Esophagus squamous epithelium (tissue), 5 donors: Measurements from ENCODE around the gene CDKL4. TPM values are rescaled to one million over a fixed set of nuclear protein-coding genes. Genes with fewer than 3 reads are reported as not detected.

Source experiments
- DNase-seq: peaks from one replicate; lab custom pipeline; 2025; lab: John Stamatoyannopoulos, UW
- H3K27ac ChIP-seq, 4 donors: fragments of 200-600 bp; sonication (generic); one replicate each; pipeline ENCODE4 v1.5.1; 2016 to 2019; ENCODE audit warnings: mild to moderate bottlenecking in 1 of 4
- H3K27me3 ChIP-seq, 4 donors: fragments of 200-600 bp; sonication (generic); 1 replicate in 3 of 4; 2 replicates in 1 of 4; pipeline versions ENCODE4 v1.5.1 to v1.6.0; 2017 to 2021; ENCODE audit warnings: antibody characterized with exemption in 1 of 4
- H3K36me3 ChIP-seq, 3 donors: fragments of 200-600 bp; sonication (generic); one replicate each; pipeline ENCODE4 v1.5.1; 2016 to 2019
- H3K4me1 ChIP-seq, 3 donors: fragments of 200-600 bp; sonication (generic); one replicate each; pipeline ENCODE4 v1.5.1; 2017 to 2019
- H3K4me3 ChIP-seq, 4 donors: fragments of 200-600 bp; sonication (generic); 1 replicate in 3 of 4; 2 replicates in 1 of 4; pipeline ENCODE4 v1.5.1; 2016 to 2019; ENCODE audit warnings: mild to moderate bottlenecking in 2 of 4, moderate library complexity in 1 of 4
- H3K9me3 ChIP-seq, 3 donors: fragments of 200-600 bp; sonication (generic); one replicate each; pipeline ENCODE4 v1.5.1; 2016 to 2019
- CTCF ChIP-seq, 6 experiments: fragments of 450-650 bp in 4 of 6; fragments of 200-600 bp in 2 of 6; sonication (generic) in 2 of 6; IDR thresholded peaks; one replicate each; pipeline ENCODE4 v1.5.1; 2016 to 2019; ENCODE audit warnings: antibody characterized with exemption in 6 of 6, mild to moderate bottlenecking in 4 of 6, moderate library complexity in 4 of 6
- POLR2A ChIP-seq, 4 donors: fragments of 450-650 bp; IDR thresholded peaks; one replicate each; pipeline ENCODE4 v1.6.1; 2017; ENCODE audit warnings: antibody characterized with exemption in 4 of 4, mild to moderate bottlenecking in 4 of 4, moderate library complexity in 3 of 4
- WGBS, 2 donors: methylation state at CpG; one replicate each; pipeline ENCODE4 v1.1.5; 2018; 5-methylcytosine and 5-hydroxymethylcytosine counted together
- intact Hi-C: fragments of 100-400 bp; cut with DNase I; formaldehyde crosslinking; loops from one replicate; pipeline ENCODE4 v1.15.0; 2022
- total RNA-seq, 4 donors: library from RNA; depleted of rRNA; stranded (reverse); fragments of >200 nt; gene quantifications; one replicate each; pipeline ENCODE4 v1.1.0, GENCODE V29; 2016
- donor health status: DM: yes; HTN: yes; CAD: no.

CDKL4 gene
- total RNA-seq, 4 donors from 2014 or later = 0.38 TPM; not detected in 3

DNA sequence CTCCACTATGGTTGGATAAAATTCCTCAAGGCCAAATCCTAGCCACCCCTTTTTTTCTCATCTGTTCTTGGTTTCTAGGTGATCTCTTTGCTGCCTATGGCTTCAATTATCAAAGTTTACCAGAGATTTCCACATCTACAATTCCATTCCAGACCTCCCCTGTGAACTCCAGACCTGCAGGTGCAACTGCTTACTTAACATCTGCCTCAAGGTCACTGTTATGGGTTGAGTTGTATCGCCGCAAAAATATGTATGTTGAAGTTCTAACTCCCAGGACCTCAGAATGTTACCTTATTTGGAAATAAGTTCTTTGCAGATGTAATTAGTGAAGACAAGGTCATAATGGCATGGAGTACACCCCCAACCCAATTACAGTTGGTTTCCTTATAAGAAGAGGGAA lies 62.5 kb downstream of the CDKL4 start:
- TF ChIP-seq POLR2A (IDR thresholded peaks at IDR 0.05) (no peak), CTCF (IDR thresholded peaks at IDR 0.05) (no peak)
- WGBS, 2 donors = 88 to 92% methylated on average over 2 of the region's 2 CpGs

DNA sequence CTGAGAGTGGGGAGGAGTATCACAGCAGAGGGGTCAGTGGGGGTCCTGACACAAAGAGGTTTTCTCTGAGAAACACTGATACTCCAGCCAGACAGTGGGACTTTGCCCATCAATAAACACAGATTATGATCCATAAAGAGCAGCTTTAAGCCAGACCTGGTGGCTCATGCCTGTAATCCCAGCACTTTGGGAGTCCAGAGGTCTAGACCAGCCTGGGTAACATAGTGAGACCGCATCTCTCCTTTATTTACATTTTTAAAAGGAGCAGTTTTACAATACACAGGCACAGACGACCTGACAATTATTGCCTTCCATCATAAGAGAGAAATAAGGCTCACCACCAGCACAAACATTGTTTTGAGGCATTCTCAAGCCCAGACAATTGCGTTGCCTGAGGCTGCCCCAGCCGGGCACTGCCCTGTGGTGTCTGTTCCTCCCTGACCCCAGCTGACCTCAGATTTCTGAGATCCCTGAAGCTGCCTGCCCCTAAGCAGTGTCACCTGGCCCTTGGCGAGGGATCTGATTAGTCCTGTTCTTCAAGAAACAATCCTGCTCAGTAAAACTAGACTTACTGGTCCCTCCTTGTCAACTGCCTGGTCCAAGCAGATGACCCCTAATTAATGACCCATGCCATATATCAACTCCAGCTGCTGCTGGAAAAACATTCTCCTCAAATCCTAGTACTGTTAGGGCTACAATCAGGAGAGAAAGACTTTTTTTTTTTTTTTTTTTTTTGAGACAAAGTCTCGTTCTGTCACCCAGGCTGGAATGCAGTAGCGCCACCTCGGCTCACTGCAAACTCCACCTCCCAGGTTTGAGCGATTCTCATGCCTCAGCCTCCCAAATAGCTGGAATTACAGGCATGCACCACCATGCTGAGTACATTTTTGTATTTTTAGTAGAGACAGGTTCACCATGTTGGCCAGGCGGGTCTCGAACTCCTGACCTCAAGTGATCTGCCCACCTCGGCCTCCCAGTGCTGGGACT lies 63.5 kb downstream of the CDKL4 start:
- intact Hi-C loops = no loop called here
- WGBS, 2 donors = 67 to 71% methylated on average over 9 to 12 of the region's 12 CpGs
- H3K4me3 ChIP-seq = no peak overlapping the region
- no peak for DNase-seq
- no peaks in the 10 kb centered on the region for H3K9me3 ChIP-seq
- no peak for TF ChIP-seq POLR2A (IDR thresholded peaks at IDR 0.05)
- no peak for TF ChIP-seq CTCF (IDR thresholded peaks at IDR 0.05)
- peaks cover 0 to 6% (median 0%) of the 10 kb centered on the region in 3 donors for H3K4me1 ChIP-seq
- no peaks in the 10 kb centered on the region for H3K36me3 ChIP-seq
- H3K27me3 ChIP-seq = no peaks in the 10 kb centered on the region
- no peak overlapping the region for H3K27ac ChIP-seq

More for the DNA sequence above, 62.5 kb downstream of the CDKL4 start:
- no peak overlapping the region for H3K4me3 ChIP-seq
- no peaks in the 10 kb centered on the region for H3K27me3 ChIP-seq
- H3K9me3 ChIP-seq = no peaks in the 10 kb centered on the region
- intact Hi-C loops = no loop called here
- H3K4me1 ChIP-seq = peaks cover 0 to 6% (median 0%) of the 10 kb centered on the region in 3 donors
- H3K36me3 ChIP-seq = no peaks in the 10 kb centered on the region
- no peak for DNase-seq
- no peak overlapping the region for H3K27ac ChIP-seq

DNA sequence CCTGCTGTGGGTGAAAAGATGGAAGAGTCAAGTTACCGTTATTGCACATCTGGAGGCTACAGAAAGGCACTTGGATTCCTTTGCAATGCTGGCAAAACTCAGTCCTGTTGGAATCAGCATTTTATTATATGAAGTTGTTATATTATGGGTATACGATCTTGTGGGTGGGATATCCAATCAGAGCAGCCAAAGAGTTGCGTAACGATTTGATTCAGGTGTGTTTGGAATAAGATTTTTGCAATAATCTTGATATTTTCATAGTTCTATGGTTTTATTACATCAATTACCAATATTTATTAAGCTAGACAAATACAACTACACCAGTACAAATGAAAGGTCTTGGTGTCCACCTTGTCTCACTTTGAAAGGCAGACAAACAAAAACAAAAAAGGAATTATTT lies 65.0 kb downstream of the CDKL4 start:
- no peaks in the 10 kb centered on the region for H3K9me3 ChIP-seq
- no peak for DNase-seq
- no peaks in the 10 kb centered on the region for H3K36me3 ChIP-seq
- H3K27me3 ChIP-seq = no peaks in the 10 kb centered on the region
- H3K4me1 ChIP-seq = peaks cover 0 to 6% (median 0%) of the 10 kb centered on the region in 3 donors
- no peak overlapping the region for H3K4me3 ChIP-seq
- TF ChIP-seq CTCF (IDR thresholded peaks at IDR 0.05) (no peak), POLR2A (IDR thresholded peaks at IDR 0.05) (no peak)
- intact Hi-C loops = no loop called here
- H3K27ac ChIP-seq = no peak overlapping the region
- WGBS, 2 donors = 81 to 84% methylated on average over 4 of the region's 4 CpGs

- H3K4me1 ChIP-seq = peaks cover 0 to 6% (median 0%) of the 10 kb centered on the region in 3 donors
- H3K27me3 ChIP-seq = no peaks in the 10 kb centered on the region
- DNase-seq = no peak
- no peak overlapping the region for H3K27ac ChIP-seq
- intact Hi-C loops = no loop called here
- no peak overlapping the region for H3K4me3 ChIP-seq
- TF ChIP-seq CTCF (IDR thresholded peaks at IDR 0.05) = no peak
- no peak for TF ChIP-seq POLR2A (IDR thresholded peaks at IDR 0.05)
- WGBS, 2 donors = 69 to 93% methylated on average over 3 to 4 of the region's 4 CpGs
- no peaks in the 10 kb centered on the region for H3K36me3 ChIP-seq
- H3K9me3 ChIP-seq = no peaks in the 10 kb centered on the region
Measured at GRCh38 chr2:39176997-39177396, 66.8 kb downstream of the CDKL4 start.
